ENCODE data around the gene PGAP1. TPM values are rescaled to one million over a fixed set of nuclear protein-coding genes. Genes with fewer than 3 reads are reported as not detected.

Gene PGAP1
- total RNA-seq, 4 donors from 2014 or later, result 15.8 to 26.6 (median 18.8) TPM

GRCh38 chr2:196965651-196966050 is 39.1 kb upstream of the PGAP1 start:
- Histone ChIP-seq H3K27ac (peak overlapping the region in 3 of 4 donors; percentile 1 to 72 (median 33)), H3K9me3 (no peaks in the 10 kb centered on the region), H3K27me3 (no peaks in the 10 kb centered on the region), H3K36me3 (no peaks in the 10 kb centered on the region), H3K4me3 (no peak overlapping the region), H3K4me1 (peaks cover 0 to 19% (median 5%) of the 10 kb centered on the region in 4 donors)
- DNase-seq, result no peak
- intact Hi-C loops (cut with DNase I; ENCODE audit: low total_unique reads), result no loop called here
- in situ Hi-C loops (cut with MboI; ENCODE audit: low pct_ligation_motif_present in 1 of 4, low pct_unique_long_range_greater_than_20kb in 1 of 4, low sequenced_read_pairs in 3 of 4), result no loop called here
- 50 to 60% methylated on average over 4 of the region's 4 CpGs for WGBS, 2 donors (ENCODE audit: low coverage in 1 of 2)
- TF ChIP-seq EP300 (IDR thresholded peaks at IDR 0.05; ENCODE audit: low read depth), result no peak
- TF ChIP-seq POLR2A (IDR thresholded peaks at IDR 0.05), result no peak
- TF ChIP-seq, protein P1, sequence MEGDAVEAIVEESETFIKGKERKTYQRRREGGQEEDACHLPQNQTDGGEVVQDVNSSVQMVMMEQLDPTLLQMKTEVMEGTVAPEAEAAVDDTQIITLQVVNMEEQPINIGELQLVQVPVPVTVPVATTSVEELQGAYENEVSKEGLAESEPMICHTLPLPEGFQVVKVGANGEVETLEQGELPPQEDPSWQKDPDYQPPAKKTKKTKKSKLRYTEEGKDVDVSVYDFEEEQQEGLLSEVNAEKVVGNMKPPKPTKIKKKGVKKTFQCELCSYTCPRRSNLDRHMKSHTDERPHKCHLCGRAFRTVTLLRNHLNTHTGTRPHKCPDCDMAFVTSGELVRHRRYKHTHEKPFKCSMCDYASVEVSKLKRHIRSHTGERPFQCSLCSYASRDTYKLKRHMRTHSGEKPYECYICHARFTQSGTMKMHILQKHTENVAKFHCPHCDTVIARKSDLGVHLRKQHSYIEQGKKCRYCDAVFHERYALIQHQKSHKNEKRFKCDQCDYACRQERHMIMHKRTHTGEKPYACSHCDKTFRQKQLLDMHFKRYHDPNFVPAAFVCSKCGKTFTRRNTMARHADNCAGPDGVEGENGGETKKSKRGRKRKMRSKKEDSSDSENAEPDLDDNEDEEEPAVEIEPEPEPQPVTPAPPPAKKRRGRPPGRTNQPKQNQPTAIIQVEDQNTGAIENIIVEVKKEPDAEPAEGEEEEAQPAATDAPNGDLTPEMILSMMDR (IDR thresholded peaks at IDR 0.05), result no peak
- no peak for TF ChIP-seq POLR2AphosphoS5 (IDR thresholded peaks at IDR 0.05)

GRCh38 chr2:196963961-196964360 is 37.5 kb upstream of the PGAP1 start:
- Histone ChIP-seq H3K9me3 (no peaks in the 10 kb centered on the region), H3K36me3 (no peaks in the 10 kb centered on the region), H3K4me3 (no peak overlapping the region), H3K27ac (no peak overlapping the region), H3K4me1 (peaks cover 0 to 19% (median 5%) of the 10 kb centered on the region in 4 donors), H3K27me3 (no peaks in the 10 kb centered on the region)
- intact Hi-C loops (cut with DNase I; ENCODE audit: low total_unique reads) (no loop called here), in situ Hi-C loops (cut with MboI; ENCODE audit: low pct_ligation_motif_present in 1 of 4, low pct_unique_long_range_greater_than_20kb in 1 of 4, low sequenced_read_pairs in 3 of 4) (no loop called here)
- 81 to 88% methylated on average over 1 of the region's 1 CpG for WGBS, 2 donors (ENCODE audit: low coverage in 1 of 2)
- no peak for TF ChIP-seq POLR2A (IDR thresholded peaks at IDR 0.05)
- DNase-seq, result no peak

- no peaks in the 10 kb centered on the region for H3K9me3 ChIP-seq
- no peak overlapping the region for H3K27ac ChIP-seq
- TF ChIP-seq POLR2A (IDR thresholded peaks at IDR 0.05) (no peak), EP300 (IDR thresholded peaks at IDR 0.05; ENCODE audit: low read depth) (no peak), POLR2AphosphoS5 (IDR thresholded peaks at IDR 0.05) (no peak)
- TF ChIP-seq, protein P1 (IDR thresholded peaks at IDR 0.05), result no peak
- H3K27me3 ChIP-seq, result no peaks in the 10 kb centered on the region
- in situ Hi-C loops (cut with MboI; ENCODE audit: low pct_ligation_motif_present in 1 of 4, low pct_unique_long_range_greater_than_20kb in 1 of 4, low sequenced_read_pairs in 3 of 4), result no loop called here
- peaks cover 0 to 19% (median 5%) of the 10 kb centered on the region in 4 donors for H3K4me1 ChIP-seq
- no peak for DNase-seq
- H3K4me3 ChIP-seq, result no peak overlapping the region
- no peaks in the 10 kb centered on the region for H3K36me3 ChIP-seq
- intact Hi-C loops (cut with DNase I; ENCODE audit: low total_unique reads), result no loop called here
- 67 to 75% methylated on average over 2 of the region's 2 CpGs for WGBS, 2 donors (ENCODE audit: low coverage in 1 of 2)
These were observed 36.5 kb upstream of the PGAP1 start for GRCh38 chr2:196963043-196963442.

- TF ChIP-seq, protein P1 (IDR thresholded peaks at IDR 0.05), result no peak
- TF ChIP-seq POLR2A (IDR thresholded peaks at IDR 0.05) (no peak), EP300 (IDR thresholded peaks at IDR 0.05; ENCODE audit: low read depth) (no peak), POLR2AphosphoS5 (IDR thresholded peaks at IDR 0.05) (no peak)
- Histone ChIP-seq H3K27me3 (no peaks in the 10 kb centered on the region), H3K27ac (no peak overlapping the region), H3K4me1 (peaks cover 0 to 19% (median 4%) of the 10 kb centered on the region in 4 donors), H3K4me3 (no peak overlapping the region), H3K9me3 (no peaks in the 10 kb centered on the region), H3K36me3 (no peaks in the 10 kb centered on the region)
- in situ Hi-C loops (cut with MboI; ENCODE audit: low pct_ligation_motif_present in 1 of 4, low pct_unique_long_range_greater_than_20kb in 1 of 4, low sequenced_read_pairs in 3 of 4) (no loop called here), intact Hi-C loops (cut with DNase I; ENCODE audit: low total_unique reads) (no loop called here)
- WGBS, 2 donors (ENCODE audit: low coverage in 1 of 2), result 79 to 87% methylated on average over 2 of the region's 2 CpGs
- no peak for DNase-seq
These were observed 35.8 kb upstream of the PGAP1 start for GRCh38 chr2:196962325-196962724.

DNA sequence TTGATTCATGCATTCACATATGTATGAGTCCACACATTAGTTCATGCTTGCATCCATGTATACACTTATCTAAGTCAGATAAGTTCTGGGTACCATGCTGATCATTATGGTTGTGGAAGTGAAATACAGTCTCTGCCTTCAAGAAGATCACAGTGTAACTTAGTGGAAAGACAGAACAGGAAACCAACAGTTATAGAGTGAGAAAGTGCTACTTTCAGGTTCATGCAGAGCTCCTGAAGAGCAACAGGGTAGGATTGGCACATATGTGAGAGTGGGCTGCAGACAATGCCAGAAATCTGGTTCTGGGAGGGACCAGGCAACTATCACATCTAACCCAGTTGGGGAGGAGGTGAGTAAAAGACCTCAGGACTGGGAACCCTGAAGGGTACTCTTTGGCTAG is 35.4 kb upstream of the PGAP1 start:
- in situ Hi-C loops (cut with MboI; ENCODE audit: low pct_ligation_motif_present in 1 of 4, low pct_unique_long_range_greater_than_20kb in 1 of 4, low sequenced_read_pairs in 3 of 4) (no loop called here), intact Hi-C loops (cut with DNase I; ENCODE audit: low total_unique reads) (no loop called here)

More for the DNA sequence above, 35.4 kb upstream of the PGAP1 start:
- Histone ChIP-seq H3K9me3 (no peaks in the 10 kb centered on the region), H3K4me3 (no peak overlapping the region), H3K36me3 (no peaks in the 10 kb centered on the region), H3K27me3 (no peaks in the 10 kb centered on the region), H3K4me1 (peaks cover 0 to 15% (median 2%) of the 10 kb centered on the region in 4 donors), H3K27ac (no peak overlapping the region)
- no peak for DNase-seq
- TF ChIP-seq POLR2AphosphoS5 (IDR thresholded peaks at IDR 0.05), result no peak
- no peak for TF ChIP-seq POLR2A (IDR thresholded peaks at IDR 0.05)
- no peak for TF ChIP-seq EP300 (IDR thresholded peaks at IDR 0.05; ENCODE audit: low read depth)
- TF ChIP-seq, protein P1 (IDR thresholded peaks at IDR 0.05), result no peak
